Osteoblast (primary cell): ENCODE results near the gene MPZL3. TPM values are rescaled to one million over a fixed set of nuclear protein-coding genes. Genes with fewer than 3 reads are reported as not detected.

ENCODE experiments used
- DNase-seq: peaks from one replicate; pipeline ENCODE4 v3.0.0; 2011; ENCODE audit warnings: low spot score, mixed read lengths; ENCODE audit not compliant: insufficient read length; ENCODE audit errors: missing footprints
- H2AFZ ChIP-seq: 2 replicates; pipeline ENCODE4 v1.6.0; 2011; ENCODE audit warnings: mild to moderate bottlenecking, low read length
- H3K27ac ChIP-seq: 2 replicates; pipeline ENCODE4 v1.5.1; 2011; ENCODE audit warnings: mild to moderate bottlenecking, low read depth, low read length, moderate library complexity
- H3K27me3 ChIP-seq: 2 replicates; pipeline ENCODE4 v1.6.0; 2012; ENCODE audit warnings: mild to moderate bottlenecking, control low read depth, inconsistent platforms, low read length, moderate library complexity; ENCODE audit not compliant: insufficient read depth
- H3K36me3 ChIP-seq: 2 replicates; pipeline ENCODE4 v1.5.1; 2011; ENCODE audit warnings: mild to moderate bottlenecking, low read length, control low read depth, moderate library complexity; ENCODE audit not compliant: insufficient read depth
- H3K4me1 ChIP-seq: 2 replicates; pipeline ENCODE4 v1.5.1; 2011; ENCODE audit warnings: mild to moderate bottlenecking, low read length, control low read depth, moderate library complexity; ENCODE audit not compliant: insufficient read depth
- H3K4me2 ChIP-seq: 2 replicates; pipeline ENCODE4 v1.6.0; 2011; ENCODE audit warnings: mild to moderate bottlenecking, low read length; ENCODE audit not compliant: insufficient read depth
- H3K4me3 ChIP-seq: fragments of 200-600 bp; sonication (generic); 3 replicates; pipeline ENCODE4 v1.5.1; 2012; ENCODE audit warnings: mild to moderate bottlenecking, low read length, inconsistent platforms; ENCODE audit not compliant: insufficient read depth
- H3K79me2 ChIP-seq: 2 replicates; pipeline ENCODE4 v1.6.0; 2012; ENCODE audit warnings: mild to moderate bottlenecking, low read length, control low read depth, inconsistent platforms; ENCODE audit not compliant: insufficient read depth
- H3K9me3 ChIP-seq: 2 replicates; pipeline ENCODE4 v1.5.1; 2011; ENCODE audit warnings: low read depth, low read length, control low read depth
- H4K20me1 ChIP-seq: 2 replicates; pipeline ENCODE4 v1.6.0; 2012; ENCODE audit warnings: mild to moderate bottlenecking, low read length, control low read depth; ENCODE audit not compliant: insufficient read depth
- CTCF ChIP-seq: IDR thresholded peaks from 2 replicates; pipeline ENCODE4 v1.5.1; 2011; ENCODE audit warnings: mild to moderate bottlenecking, low read depth, low read length, moderate library complexity; ENCODE audit errors: extremely low read depth
- total RNA-seq: library from RNA; depleted of rRNA; stranded (reverse); fragments of >200 nt; gene quantifications from 2 replicates; pipeline ENCODE4 v1.2.3, GENCODE V29; 2012

Gene MPZL3
- total RNA-seq, 1 donor = 1.8 TPM

GRCh38 chr11:118289401-118289800 lies 37.2 kb upstream of the MPZL3 start:
- Histone ChIP-seq H3K4me2 (no peak overlapping the region), H3K27me3 (peaks cover 6% of the 10 kb centered on the region), H3K4me1 (peaks cover 7% of the 10 kb centered on the region), H3K9me3 (no peaks in the 10 kb centered on the region), H4K20me1 (no peaks in the 10 kb centered on the region), H3K36me3 (no peaks in the 10 kb centered on the region), H3K27ac (no peak overlapping the region), H3K4me3 (no peak overlapping the region), H3K79me2 (no peaks in the 10 kb centered on the region), H2AFZ (no peak overlapping the region)
- DNase-seq = no peak
- TF ChIP-seq CTCF = no peak

GRCh38 chr11:118287006-118287405 lies 34.8 kb upstream of the MPZL3 start:
- Histone ChIP-seq H3K36me3 (no peaks in the 10 kb centered on the region), H3K4me2 (no peak overlapping the region), H2AFZ (no peak overlapping the region), H3K4me1 (peaks cover 7% of the 10 kb centered on the region), H3K27me3 (peaks cover 6% of the 10 kb centered on the region), H4K20me1 (no peaks in the 10 kb centered on the region), H3K27ac (no peak overlapping the region), H3K9me3 (no peaks in the 10 kb centered on the region), H3K79me2 (no peaks in the 10 kb centered on the region), H3K4me3 (no peak overlapping the region)
- no peak for TF ChIP-seq CTCF
- DNase-seq = no peak

- no peak for TF ChIP-seq CTCF
- Histone ChIP-seq H2AFZ (no peak overlapping the region), H3K4me1 (peaks cover 7% of the 10 kb centered on the region), H3K36me3 (no peaks in the 10 kb centered on the region), H3K4me3 (no peak overlapping the region), H3K79me2 (no peaks in the 10 kb centered on the region), H3K4me2 (no peak overlapping the region), H3K27me3 (peaks cover 2% of the 10 kb centered on the region), H4K20me1 (no peaks in the 10 kb centered on the region), H3K27ac (no peak overlapping the region), H3K9me3 (no peaks in the 10 kb centered on the region)
- no peak for DNase-seq
These were observed 34.4 kb upstream of the MPZL3 start for GRCh38 chr11:118286545-118286944.

GRCh38 chr11:118283756-118284350 lies 31.7 kb upstream of the MPZL3 start:
- no peak for DNase-seq
- Histone ChIP-seq H2AFZ (no peak overlapping the region), H3K4me1 (peaks cover 7% of the 10 kb centered on the region), H3K4me3 (no peak overlapping the region), H3K4me2 (no peak overlapping the region), H3K36me3 (no peaks in the 10 kb centered on the region), H3K79me2 (no peaks in the 10 kb centered on the region), H4K20me1 (no peaks in the 10 kb centered on the region), H3K27me3 (no peaks in the 10 kb centered on the region), H3K9me3 (no peaks in the 10 kb centered on the region), H3K27ac (no peak overlapping the region)
- TF ChIP-seq CTCF = no peak
